HG03342 (cell line): ENCODE data around the gene MAML3.

Experiments
- ATAC-seq: cut with Tn5 transposase; IDR thresholded peaks from one replicate; pipeline ENCODE4 v1.9.1; 2021; ENCODE audit warnings: mild to moderate bottlenecking, moderate library complexity; ENCODE audit not compliant: unreplicated experiment

The MAML3 gene

DNA sequence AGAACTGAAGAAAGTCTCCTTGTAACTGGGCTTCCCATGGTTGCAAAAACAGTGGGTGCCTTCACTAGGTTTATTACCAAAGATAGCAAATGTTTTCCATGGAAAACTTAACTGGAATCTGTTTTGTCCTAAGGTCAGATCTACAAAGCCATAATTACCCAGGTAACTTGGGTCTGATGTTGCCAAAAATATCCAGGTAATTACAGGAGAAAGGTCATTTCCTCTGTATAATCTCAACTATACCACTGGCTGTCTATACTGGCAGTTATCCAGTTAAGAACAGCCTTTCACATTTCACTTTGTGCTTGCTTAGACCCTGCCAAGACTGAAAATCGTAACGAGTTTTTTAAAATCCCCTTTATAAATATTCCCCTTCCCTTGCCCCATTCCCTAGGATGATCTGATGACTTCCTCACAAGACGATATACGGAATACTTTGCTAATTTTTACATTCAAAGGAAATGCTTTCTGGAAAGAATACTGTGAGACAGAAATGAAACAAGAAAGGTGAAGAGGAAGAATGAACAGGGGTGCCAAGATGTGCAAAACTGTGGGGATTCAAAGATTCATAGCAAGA is 105.5 kb downstream of the MAML3 start:
- ATAC-seq = no peak

DNA sequence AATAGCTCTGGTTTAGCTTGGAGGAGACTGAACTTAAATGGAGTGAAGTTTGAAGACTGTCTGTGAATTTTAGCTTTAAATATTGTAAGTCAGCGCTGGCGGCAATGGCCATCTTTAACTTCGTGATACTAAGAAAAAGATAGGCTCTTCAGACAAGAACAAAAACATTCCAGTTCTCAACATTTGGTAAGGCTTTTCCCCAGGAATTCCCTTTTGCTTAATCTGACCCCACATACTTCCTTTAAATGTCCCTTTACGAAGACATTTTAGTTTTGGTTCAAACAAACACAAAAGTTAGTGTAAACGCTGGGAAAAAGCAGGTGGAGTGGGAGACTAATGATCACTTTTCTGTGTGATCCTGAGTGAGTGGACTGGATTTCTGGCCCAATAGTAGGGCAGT is 106.2 kb downstream of the MAML3 start:
- ATAC-seq = no peak

GRCh38 chr4:140047017-140047640 is 106.9 kb downstream of the MAML3 start:
- no peak for ATAC-seq

- ATAC-seq = no peak
Measured at GRCh38 chr4:140046543-140046942, 107.4 kb downstream of the MAML3 start.

GRCh38 chr4:140046016-140046415 is 108.0 kb downstream of the MAML3 start:
- ATAC-seq = no peak

DNA sequence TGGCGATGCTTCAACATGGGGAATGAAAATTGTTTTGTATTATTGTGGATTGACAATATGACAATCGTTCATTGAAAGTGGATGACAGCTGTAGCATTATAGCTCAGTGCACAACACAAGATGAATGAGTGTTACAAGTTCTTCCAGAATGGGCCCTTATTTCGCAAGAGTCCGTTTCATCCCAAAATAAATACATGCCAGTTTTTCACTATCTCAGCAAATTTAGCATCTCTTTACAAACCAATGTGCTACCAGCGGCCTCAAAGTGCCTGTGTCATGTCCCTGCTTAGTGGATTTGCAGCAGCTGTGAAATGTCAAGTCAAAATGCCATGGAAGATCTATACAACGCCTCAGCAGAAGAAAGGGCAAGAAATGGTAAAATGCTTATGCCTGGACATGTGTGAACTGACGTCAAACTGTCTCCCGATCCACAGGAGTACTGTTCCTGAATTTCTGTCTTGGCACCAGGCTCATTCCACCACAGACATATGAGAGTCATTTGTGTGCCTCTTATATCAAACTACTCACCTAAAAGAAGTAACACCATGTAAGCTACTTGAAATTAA is 109.6 kb downstream of the MAML3 start:
- no peak for ATAC-seq

DNA sequence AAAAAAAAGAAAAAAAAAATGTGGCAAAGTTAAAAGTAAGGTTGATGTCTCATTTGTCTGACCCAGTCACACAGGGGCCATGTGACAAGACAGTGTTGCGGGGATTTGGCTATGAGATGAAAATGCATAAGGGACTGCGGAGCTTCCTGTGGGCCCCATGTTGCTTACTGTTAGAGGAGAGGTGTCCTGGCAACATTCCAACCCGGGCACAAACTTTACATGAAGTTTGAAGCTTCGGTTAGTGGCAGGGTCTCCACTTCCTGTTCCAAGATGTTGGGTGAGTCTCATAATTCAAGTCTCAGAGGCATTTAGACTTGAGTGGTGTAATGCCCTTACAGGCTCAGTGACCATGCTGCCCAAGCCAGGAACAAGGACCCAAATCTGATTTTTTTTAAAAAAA is 111.3 kb downstream of the MAML3 start:
- ATAC-seq = no peak

GRCh38 chr4:140038031-140038533 is 115.9 kb downstream of the MAML3 start:
- ATAC-seq = no peak

- ATAC-seq = no peak
Measured at GRCh38 chr4:140037353-140038030, 116.5 kb downstream of the MAML3 start.

DNA sequence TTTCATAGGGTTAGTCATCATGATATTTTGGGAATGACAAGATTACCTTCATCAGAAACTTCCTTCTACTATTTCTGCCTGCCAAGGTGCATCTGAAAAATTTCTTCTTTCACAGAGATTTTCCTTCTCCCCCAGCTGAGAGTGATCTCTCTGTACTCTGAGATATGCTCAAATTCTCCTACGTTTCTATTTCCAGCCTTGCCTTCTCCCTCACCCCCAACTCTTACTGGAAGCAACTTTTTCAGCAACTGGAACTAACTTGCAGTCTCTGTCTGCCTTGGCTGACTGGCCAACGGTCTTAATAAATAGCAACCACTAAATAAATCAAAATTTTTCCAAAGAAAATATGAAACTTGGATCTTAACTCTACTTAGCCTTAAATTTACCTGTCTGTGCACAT is 122.3 kb downstream of the MAML3 start:
- no peak for ATAC-seq

DNA sequence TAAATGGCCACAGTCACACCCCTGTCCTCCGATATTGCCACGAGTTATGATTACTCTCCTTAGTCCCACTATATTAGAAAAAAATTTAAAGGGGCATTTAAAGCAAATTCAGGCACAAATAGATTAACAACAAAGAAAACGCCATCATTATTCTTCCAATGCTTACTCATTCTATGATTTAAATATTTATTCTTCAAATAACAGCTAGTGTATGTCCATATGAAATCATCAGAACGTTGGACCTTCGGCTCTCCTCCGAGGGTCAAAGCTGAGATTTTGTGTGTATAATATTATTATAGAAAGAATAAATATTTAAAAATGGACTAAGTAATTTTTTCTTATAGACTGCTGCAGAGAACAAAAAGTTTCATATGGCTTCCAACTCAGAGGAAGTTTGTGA is 122.9 kb downstream of the MAML3 start:
- no peak for ATAC-seq

GRCh38 chr4:140028676-140029517 is 125.1 kb downstream of the MAML3 start:
- no peak for ATAC-seq

DNA sequence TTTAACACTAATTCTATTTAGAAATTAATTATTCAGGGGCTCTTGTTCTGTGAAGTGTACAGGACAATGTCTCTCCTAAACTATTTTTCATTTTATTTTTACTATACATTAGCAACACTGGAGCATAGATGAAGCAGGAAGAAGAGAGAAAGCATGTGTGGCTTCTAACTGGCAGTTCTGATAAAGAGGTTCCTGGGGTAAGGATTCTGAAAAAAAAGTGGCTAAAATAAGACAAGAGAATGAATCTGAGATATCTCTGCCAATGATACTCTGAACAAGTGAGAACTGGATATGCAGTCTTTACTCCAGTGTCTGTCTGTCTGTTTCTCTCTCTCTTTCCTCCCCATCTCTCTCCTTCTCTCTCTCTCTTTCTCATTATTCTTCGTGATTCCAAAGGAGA is 125.9 kb downstream of the MAML3 start:
- no peak for ATAC-seq

- ATAC-seq = no peak
Measured at GRCh38 chr4:140027101-140027500, 126.9 kb downstream of the MAML3 start.

DNA sequence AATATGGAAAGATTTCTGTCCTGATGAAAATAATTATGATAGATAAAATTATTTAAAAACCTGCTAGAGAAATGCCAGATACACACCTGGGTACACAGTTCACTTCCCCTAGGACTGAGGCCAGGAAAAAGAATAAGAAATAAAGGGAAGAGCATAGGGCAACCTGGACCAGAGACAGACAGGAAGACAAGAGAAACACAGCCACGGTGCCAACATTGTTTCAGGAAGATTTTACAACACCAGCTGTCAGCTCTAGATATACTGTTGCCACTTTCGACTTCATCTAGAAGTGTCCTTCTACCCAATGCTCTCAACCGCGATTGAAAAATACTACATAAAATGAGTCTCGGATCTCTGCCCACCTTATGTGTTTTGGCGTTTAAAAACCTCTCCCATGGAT is 128.5 kb downstream of the MAML3 start:
- ATAC-seq = no peak

GRCh38 chr4:140020457-140021361 is 133.3 kb downstream of the MAML3 start:
- no peak for ATAC-seq

GRCh38 chr4:140019619-140020347 is 134.2 kb downstream of the MAML3 start:
- no peak for ATAC-seq

DNA sequence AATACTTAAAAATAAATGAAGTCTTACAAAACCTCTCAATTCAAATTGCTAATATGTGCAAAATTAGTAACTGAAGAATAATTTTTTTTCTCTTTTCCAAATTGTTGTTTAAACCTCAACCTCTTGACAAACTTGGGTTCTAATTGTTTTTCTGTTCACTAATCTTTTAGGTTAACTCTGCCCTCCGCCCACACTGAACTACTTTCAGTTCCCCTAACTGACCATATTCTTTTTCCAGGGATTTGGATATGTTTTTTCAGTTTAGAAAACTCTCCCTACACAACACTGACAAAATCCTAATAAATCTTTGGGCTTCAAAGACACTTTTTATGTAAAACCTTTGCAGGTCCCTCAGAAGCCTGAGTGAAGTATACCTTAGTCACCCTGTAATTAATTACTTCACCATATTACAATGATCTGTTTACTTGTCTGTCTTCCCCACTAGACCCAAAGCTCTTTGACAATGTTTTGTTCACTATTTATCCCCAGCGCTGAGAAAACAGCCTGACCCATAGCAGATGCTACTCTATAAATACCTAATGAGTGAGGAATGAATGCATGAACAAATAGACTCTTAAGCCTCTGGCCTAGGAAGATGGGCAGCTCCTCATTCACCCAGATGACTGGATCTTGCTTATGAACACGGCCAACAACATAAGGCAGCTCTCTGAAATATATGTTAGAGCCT is 134.9 kb downstream of the MAML3 start:
- no peak for ATAC-seq

- no peak for ATAC-seq
Measured at GRCh38 chr4:140014284-140014683, 139.7 kb downstream of the MAML3 start.
